ENCODE measurements around the gene PIEZO2. TPM values are rescaled to one million over a fixed set of nuclear protein-coding genes. Genes with fewer than 3 reads are reported as not detected.

Gene PIEZO2
- total RNA-seq, 1 experiment from 2014 or later, result 10.7 TPM

DNA sequence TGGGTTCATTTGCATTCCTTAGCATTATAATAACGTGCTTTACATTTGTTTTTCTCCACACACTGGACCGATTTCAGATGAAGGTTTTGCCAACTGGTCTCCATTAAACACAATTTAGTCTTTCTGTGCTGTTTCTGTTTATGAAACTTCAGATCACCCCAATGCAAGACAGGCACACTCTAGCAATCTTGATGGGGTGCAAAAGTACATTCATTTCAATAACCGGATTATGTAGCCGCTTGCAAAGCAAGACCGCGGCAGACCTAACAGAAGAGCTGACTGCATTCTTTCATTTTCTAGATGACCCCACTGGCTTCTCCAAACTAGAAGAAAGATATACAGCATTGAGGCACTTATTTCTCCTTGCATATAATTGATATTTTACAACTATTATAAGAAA lies 301.5 kb downstream of the PIEZO2 start (continued):
- TF ChIP-seq, protein P1, sequence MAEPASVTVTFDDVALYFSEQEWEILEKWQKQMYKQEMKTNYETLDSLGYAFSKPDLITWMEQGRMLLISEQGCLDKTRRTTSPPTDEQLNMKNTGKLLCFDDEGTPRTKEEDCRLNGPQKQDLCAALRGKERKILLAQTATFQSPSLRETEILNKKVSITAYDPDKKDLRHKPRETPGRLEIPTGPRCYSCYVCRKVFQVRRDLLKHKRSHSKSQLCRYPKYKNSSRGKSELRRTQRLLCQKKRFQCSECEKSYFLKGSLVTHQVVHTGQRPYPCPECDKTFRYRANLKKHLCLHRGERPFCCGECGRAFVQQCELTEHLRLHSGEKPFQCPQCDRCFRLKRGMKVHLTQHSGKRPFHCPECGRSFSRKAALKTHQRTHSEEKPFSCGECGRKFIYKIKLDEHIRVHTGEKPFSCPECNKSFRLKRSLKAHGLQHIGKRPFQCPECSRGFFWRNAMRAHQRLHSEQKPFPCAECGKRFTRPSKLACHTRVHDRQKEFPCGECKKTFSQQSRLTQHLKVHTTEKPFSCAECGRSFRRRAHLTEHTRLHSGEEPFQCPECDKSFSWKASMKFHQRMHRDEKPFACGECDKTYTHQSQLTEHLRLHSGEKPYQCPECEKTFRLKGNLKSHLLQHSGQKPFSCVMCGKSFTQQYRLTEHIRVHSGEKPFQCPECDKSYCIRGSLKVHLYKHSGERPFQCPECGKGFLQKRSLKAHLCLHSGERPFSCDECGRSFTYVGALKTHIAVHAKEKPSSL (CRISPR knock-in tag; conservative IDR thresholded peaks at IDR 0.05), result no peak
- TF ChIP-seq OVOL2 (CRISPR knock-in tag; IDR thresholded peaks at IDR 0.05; ENCODE audit: borderline replicate concordance) (no peak), ZNF423 (CRISPR knock-in tag; IDR thresholded peaks at IDR 0.05) (no peak), NFYB (CRISPR knock-in tag; conservative IDR thresholded peaks at IDR 0.05; ENCODE audit: low read depth) (no peak)
- TF ChIP-seq, protein P2, sequence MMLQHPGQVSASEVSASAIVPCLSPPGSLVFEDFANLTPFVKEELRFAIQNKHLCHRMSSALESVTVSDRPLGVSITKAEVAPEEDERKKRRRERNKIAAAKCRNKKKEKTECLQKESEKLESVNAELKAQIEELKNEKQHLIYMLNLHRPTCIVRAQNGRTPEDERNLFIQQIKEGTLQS (CRISPR knock-in tag; conservative IDR thresholded peaks at IDR 0.05), result no peak
- TF ChIP-seq, protein P3, sequence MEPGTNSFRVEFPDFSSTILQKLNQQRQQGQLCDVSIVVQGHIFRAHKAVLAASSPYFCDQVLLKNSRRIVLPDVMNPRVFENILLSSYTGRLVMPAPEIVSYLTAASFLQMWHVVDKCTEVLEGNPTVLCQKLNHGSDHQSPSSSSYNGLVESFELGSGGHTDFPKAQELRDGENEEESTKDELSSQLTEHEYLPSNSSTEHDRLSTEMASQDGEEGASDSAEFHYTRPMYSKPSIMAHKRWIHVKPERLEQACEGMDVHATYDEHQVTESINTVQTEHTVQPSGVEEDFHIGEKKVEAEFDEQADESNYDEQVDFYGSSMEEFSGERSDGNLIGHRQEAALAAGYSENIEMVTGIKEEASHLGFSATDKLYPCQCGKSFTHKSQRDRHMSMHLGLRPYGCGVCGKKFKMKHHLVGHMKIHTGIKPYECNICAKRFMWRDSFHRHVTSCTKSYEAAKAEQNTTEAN (CRISPR knock-in tag; IDR thresholded peaks at IDR 0.05), result no peak

DNA sequence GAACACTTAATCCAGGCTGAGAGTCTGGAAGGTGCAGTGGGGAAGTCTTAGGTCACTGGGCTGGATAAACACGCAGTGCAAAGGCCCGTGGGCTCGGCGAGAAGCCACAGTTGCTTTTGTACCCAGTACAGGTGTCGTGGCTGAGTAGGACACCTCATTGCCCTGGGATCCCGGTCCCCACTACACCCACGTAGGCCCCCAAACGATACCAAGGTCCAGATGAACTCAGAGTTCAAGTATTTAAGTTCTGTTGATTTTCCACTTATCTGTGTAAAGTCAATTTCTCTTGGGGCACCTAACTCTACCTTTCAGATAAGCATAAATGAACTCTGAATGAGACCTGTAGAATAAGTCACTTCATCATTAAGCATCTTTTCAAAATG lies 302.0 kb downstream of the PIEZO2 start:
- Mint-ChIP-seq H3K4me3 (no peak overlapping the region), H3K4me1 (peaks cover 37% of the 10 kb centered on the region), H3K27me3 (ENCODE audit: low read depth) (no peaks in the 10 kb centered on the region), H3K36me3 (peaks cover 8% of the 10 kb centered on the region), H3K27ac (no peak overlapping the region), H3K9me3 (peaks cover 13% of the 10 kb centered on the region)
- ATAC-seq (no peak), DNase-seq (ENCODE audit: low spot score) (no peak)
- CTCF ChIA-PET, result no interaction called here
- POLR2A ChIA-PET, result no interaction called here
- TF ChIP-seq, protein P4, sequence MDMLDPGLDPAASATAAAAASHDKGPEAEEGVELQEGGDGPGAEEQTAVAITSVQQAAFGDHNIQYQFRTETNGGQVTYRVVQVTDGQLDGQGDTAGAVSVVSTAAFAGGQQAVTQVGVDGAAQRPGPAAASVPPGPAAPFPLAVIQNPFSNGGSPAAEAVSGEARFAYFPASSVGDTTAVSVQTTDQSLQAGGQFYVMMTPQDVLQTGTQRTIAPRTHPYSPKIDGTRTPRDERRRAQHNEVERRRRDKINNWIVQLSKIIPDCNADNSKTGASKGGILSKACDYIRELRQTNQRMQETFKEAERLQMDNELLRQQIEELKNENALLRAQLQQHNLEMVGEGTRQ (CRISPR knock-in tag; IDR thresholded peaks at IDR 0.05), result no peak
- TF ChIP-seq SMAD4 (CRISPR knock-in tag; IDR thresholded peaks at IDR 0.05), result no peak
- TF ChIP-seq, protein P5, sequence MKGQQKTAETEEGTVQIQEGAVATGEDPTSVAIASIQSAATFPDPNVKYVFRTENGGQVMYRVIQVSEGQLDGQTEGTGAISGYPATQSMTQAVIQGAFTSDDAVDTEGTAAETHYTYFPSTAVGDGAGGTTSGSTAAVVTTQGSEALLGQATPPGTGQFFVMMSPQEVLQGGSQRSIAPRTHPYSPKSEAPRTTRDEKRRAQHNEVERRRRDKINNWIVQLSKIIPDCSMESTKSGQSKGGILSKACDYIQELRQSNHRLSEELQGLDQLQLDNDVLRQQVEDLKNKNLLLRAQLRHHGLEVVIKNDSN (CRISPR knock-in tag; IDR thresholded peaks at IDR 0.05), result no peak
- TF ChIP-seq, protein P6, sequence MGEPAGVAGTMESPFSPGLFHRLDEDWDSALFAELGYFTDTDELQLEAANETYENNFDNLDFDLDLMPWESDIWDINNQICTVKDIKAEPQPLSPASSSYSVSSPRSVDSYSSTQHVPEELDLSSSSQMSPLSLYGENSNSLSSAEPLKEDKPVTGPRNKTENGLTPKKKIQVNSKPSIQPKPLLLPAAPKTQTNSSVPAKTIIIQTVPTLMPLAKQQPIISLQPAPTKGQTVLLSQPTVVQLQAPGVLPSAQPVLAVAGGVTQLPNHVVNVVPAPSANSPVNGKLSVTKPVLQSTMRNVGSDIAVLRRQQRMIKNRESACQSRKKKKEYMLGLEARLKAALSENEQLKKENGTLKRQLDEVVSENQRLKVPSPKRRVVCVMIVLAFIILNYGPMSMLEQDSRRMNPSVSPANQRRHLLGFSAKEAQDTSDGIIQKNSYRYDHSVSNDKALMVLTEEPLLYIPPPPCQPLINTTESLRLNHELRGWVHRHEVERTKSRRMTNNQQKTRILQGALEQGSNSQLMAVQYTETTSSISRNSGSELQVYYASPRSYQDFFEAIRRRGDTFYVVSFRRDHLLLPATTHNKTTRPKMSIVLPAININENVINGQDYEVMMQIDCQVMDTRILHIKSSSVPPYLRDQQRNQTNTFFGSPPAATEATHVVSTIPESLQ (CRISPR knock-in tag; IDR thresholded peaks at IDR 0.05), result no peak
- TF ChIP-seq, protein P7, sequence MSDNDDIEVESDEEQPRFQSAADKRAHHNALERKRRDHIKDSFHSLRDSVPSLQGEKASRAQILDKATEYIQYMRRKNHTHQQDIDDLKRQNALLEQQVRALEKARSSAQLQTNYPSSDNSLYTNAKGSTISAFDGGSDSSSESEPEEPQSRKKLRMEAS (CRISPR knock-in tag; IDR thresholded peaks at IDR 0.05), result no peak
- TF ChIP-seq, protein P8, sequence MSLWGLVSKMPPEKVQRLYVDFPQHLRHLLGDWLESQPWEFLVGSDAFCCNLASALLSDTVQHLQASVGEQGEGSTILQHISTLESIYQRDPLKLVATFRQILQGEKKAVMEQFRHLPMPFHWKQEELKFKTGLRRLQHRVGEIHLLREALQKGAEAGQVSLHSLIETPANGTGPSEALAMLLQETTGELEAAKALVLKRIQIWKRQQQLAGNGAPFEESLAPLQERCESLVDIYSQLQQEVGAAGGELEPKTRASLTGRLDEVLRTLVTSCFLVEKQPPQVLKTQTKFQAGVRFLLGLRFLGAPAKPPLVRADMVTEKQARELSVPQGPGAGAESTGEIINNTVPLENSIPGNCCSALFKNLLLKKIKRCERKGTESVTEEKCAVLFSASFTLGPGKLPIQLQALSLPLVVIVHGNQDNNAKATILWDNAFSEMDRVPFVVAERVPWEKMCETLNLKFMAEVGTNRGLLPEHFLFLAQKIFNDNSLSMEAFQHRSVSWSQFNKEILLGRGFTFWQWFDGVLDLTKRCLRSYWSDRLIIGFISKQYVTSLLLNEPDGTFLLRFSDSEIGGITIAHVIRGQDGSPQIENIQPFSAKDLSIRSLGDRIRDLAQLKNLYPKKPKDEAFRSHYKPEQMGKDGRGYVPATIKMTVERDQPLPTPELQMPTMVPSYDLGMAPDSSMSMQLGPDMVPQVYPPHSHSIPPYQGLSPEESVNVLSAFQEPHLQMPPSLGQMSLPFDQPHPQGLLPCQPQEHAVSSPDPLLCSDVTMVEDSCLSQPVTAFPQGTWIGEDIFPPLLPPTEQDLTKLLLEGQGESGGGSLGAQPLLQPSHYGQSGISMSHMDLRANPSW (CRISPR knock-in tag; conservative IDR thresholded peaks at IDR 0.05; ENCODE audit: low read depth), result no peak
- TF ChIP-seq SOX15 (CRISPR knock-in tag; IDR thresholded peaks at IDR 0.05), result no peak
- TF ChIP-seq ZBTB21 (CRISPR knock-in tag; IDR thresholded peaks at IDR 0.05; ENCODE audit: borderline replicate concordance), result no peak
- TF ChIP-seq, protein P9, sequence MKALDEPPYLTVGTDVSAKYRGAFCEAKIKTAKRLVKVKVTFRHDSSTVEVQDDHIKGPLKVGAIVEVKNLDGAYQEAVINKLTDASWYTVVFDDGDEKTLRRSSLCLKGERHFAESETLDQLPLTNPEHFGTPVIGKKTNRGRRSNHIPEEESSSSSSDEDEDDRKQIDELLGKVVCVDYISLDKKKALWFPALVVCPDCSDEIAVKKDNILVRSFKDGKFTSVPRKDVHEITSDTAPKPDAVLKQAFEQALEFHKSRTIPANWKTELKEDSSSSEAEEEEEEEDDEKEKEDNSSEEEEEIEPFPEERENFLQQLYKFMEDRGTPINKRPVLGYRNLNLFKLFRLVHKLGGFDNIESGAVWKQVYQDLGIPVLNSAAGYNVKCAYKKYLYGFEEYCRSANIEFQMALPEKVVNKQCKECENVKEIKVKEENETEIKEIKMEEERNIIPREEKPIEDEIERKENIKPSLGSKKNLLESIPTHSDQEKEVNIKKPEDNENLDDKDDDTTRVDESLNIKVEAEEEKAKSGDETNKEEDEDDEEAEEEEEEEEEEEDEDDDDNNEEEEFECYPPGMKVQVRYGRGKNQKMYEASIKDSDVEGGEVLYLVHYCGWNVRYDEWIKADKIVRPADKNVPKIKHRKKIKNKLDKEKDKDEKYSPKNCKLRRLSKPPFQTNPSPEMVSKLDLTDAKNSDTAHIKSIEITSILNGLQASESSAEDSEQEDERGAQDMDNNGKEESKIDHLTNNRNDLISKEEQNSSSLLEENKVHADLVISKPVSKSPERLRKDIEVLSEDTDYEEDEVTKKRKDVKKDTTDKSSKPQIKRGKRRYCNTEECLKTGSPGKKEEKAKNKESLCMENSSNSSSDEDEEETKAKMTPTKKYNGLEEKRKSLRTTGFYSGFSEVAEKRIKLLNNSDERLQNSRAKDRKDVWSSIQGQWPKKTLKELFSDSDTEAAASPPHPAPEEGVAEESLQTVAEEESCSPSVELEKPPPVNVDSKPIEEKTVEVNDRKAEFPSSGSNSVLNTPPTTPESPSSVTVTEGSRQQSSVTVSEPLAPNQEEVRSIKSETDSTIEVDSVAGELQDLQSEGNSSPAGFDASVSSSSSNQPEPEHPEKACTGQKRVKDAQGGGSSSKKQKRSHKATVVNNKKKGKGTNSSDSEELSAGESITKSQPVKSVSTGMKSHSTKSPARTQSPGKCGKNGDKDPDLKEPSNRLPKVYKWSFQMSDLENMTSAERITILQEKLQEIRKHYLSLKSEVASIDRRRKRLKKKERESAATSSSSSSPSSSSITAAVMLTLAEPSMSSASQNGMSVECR (CRISPR knock-in tag; IDR thresholded peaks at IDR 0.05; ENCODE audit: borderline replicate concordance), result no peak
